IMR-90 (cell line): Measurements from ENCODE around the gene FNIP2. TPM values are rescaled to one million over a fixed set of nuclear protein-coding genes. Genes with fewer than 3 reads are reported as not detected.

Source experiments
- ATAC-seq: fragments of 200-7000 bp; cut with Tn5 transposase; 2 replicates; pipeline ENCODE4 v1.9.1; 2020; ENCODE audit warnings: low read depth, mild to moderate bottlenecking, moderate library complexity
- BruUV-seq: library from RNA; stranded (reverse); fragments of 400-500 nt; replicated peaks from 2 replicates; lab custom pipeline; 2021; lab: Mats Ljungman, UMichigan
- CTCF ChIA-PET: fragments of 300-600 bp; formaldehyde crosslinking; extraction: SDS; loops from one replicate; lab custom pipeline; 2021; ENCODE audit warnings: antibody characterized with exemption; lab: Yijun Ruan, JAX
- POLR2A ChIA-PET: fragments of 300-600 bp; sonication (Branson Sonifier 250); formaldehyde crosslinking; loops from one replicate; lab custom pipeline; 2022; ENCODE audit warnings: antibody characterized with exemption; ENCODE audit not compliant: unreplicated experiment; lab: Charles Lee
- DNase-seq: peaks from one replicate; pipeline ENCODE4 v3.0.0; 2013
- H2AFZ ChIP-seq: replicated peaks from 2 replicates; pipeline ENCODE3; 2013; ENCODE audit warnings: low read length, mild to moderate bottlenecking; ENCODE audit not compliant: poor library complexity
- H2AK5ac ChIP-seq: 2 replicates; pipeline ENCODE4 v1.6.1; 2013; ENCODE audit warnings: low read depth, low read length, inconsistent platforms
- H2AK9ac ChIP-seq: replicated peaks from 2 replicates; pipeline ENCODE3; 2013; ENCODE audit warnings: mild to moderate bottlenecking, low read depth, low read length, moderate library complexity; ENCODE audit not compliant: poor library complexity
- H2BK120ac ChIP-seq: 2 replicates; pipeline ENCODE4 v1.6.1; 2013; ENCODE audit warnings: low read depth, low read length, inconsistent platforms
- H2BK15ac ChIP-seq: 3 replicates; pipeline ENCODE4 v1.6.1; 2013; ENCODE audit warnings: low read depth, low read length, inconsistent platforms
- H2BK20ac ChIP-seq: 2 replicates; pipeline ENCODE4 v1.6.1; 2013; ENCODE audit warnings: low read depth, mild to moderate bottlenecking, inconsistent platforms, low read length, moderate library complexity
- H2BK5ac ChIP-seq: 2 replicates; pipeline ENCODE4 v1.6.1; 2013; ENCODE audit warnings: mild to moderate bottlenecking, low read depth, low read length, inconsistent platforms; ENCODE audit not compliant: poor library complexity, severe bottlenecking
- H3K14ac ChIP-seq: replicated peaks from 2 replicates; pipeline ENCODE4 v1.6.1; 2013; ENCODE audit warnings: low read depth, low read length, inconsistent platforms
- H3K18ac ChIP-seq: 2 replicates; pipeline ENCODE4 v1.6.1; 2013; ENCODE audit warnings: low read depth, low read length, control low read depth
- H3K23ac ChIP-seq: 2 replicates; pipeline ENCODE4 v1.6.1; 2013; ENCODE audit warnings: low read depth, low read length, inconsistent platforms
- H3K27ac ChIP-seq: 2 replicates; pipeline ENCODE4 v1.5.1; 2013; ENCODE audit warnings: mild to moderate bottlenecking, control low read depth, low read length; ENCODE audit not compliant: insufficient read depth
- H3K27me3 ChIP-seq: 2 replicates; pipeline ENCODE4 v1.6.1; 2013; ENCODE audit warnings: low read length; ENCODE audit not compliant: control insufficient read depth, insufficient read depth
- H3K36me3 ChIP-seq: 2 replicates; pipeline ENCODE4 v1.6.1; 2013; ENCODE audit warnings: low read length, mixed read lengths; ENCODE audit not compliant: control insufficient read depth, insufficient read depth
- H3K4ac ChIP-seq: 2 replicates; pipeline ENCODE4 v1.6.1; 2013; ENCODE audit warnings: low read depth, low read length, inconsistent platforms
- H3K4me1 ChIP-seq: 2 replicates; pipeline ENCODE4 v1.6.1; 2013; ENCODE audit warnings: low read length, mixed read lengths; ENCODE audit not compliant: control insufficient read depth, insufficient read depth
- H3K4me2 ChIP-seq: 2 replicates; pipeline ENCODE4 v1.6.1; 2013; ENCODE audit warnings: low read depth, mild to moderate bottlenecking, control low read depth, low read length, moderate library complexity
- H3K4me3 ChIP-seq: 2 replicates; pipeline ENCODE4 v1.5.1; 2013; ENCODE audit warnings: low read depth, mild to moderate bottlenecking, control low read depth, low read length, moderate library complexity; ENCODE audit not compliant: insufficient read depth
- H3K56ac ChIP-seq: 2 replicates; pipeline ENCODE4 v1.6.1; 2013; ENCODE audit warnings: low read length, inconsistent platforms; ENCODE audit not compliant: insufficient read depth; ENCODE audit errors: extremely low read depth
- H3K79me1 ChIP-seq, 2 experiments: 2 replicates each; pipeline ENCODE4 v1.6.1; 2013; ENCODE audit warnings: low read length in 2 of 2, inconsistent platforms in 1 of 2, low read depth in 1 of 2
- H3K9ac ChIP-seq: 2 replicates; pipeline ENCODE4 v1.6.1; 2013; ENCODE audit warnings: low read depth, low read length, control low read depth
- H3K9me1 ChIP-seq: 2 replicates; pipeline ENCODE4 v1.6.1; 2013; ENCODE audit warnings: low read length, inconsistent platforms; ENCODE audit not compliant: insufficient read depth
- H3K9me3 ChIP-seq: 2 replicates; pipeline ENCODE4 v1.6.1; 2013; ENCODE audit warnings: low read length; ENCODE audit not compliant: control insufficient read depth, insufficient read depth
- H4K20me1 ChIP-seq: 2 replicates; pipeline ENCODE4 v1.6.1; 2013; ENCODE audit warnings: low read length, inconsistent platforms; ENCODE audit not compliant: insufficient read depth
- H4K5ac ChIP-seq: 2 replicates; pipeline ENCODE4 v1.6.1; 2013; ENCODE audit warnings: mild to moderate bottlenecking, low read depth, low read length, control low read depth
- H4K8ac ChIP-seq, 2 experiments: 2 replicates each; pipeline ENCODE4 v1.6.1; 2013; ENCODE audit warnings: low read depth in 2 of 2, low read length in 2 of 2, control low read depth in 1 of 2, inconsistent platforms in 1 of 2
- H4K91ac ChIP-seq: 2 replicates; pipeline ENCODE4 v1.6.1; 2013; ENCODE audit warnings: low read depth, low read length, inconsistent platforms; ENCODE audit not compliant: insufficient read depth
- ELK1 ChIP-seq: fragments of 150-350 bp; IDR thresholded peaks from 2 replicates; pipeline ENCODE4 v1.6.1; 2016; ENCODE audit warnings: low read depth, mild to moderate bottlenecking, low read length, moderate library complexity, borderline replicate concordance
- FOS ChIP-seq: fragments of 150-350 bp; IDR thresholded peaks from 2 replicates; pipeline ENCODE4 v1.6.1; 2016; ENCODE audit warnings: low read depth, low read length
- MXI1 ChIP-seq: IDR thresholded peaks from 2 replicates; pipeline ENCODE4 v1.6.1; 2012; ENCODE audit warnings: low read depth, mild to moderate bottlenecking, low read length, moderate library complexity, borderline replicate concordance
- RCOR1 ChIP-seq: IDR thresholded peaks from 2 replicates; pipeline ENCODE4 v1.6.1; 2012; ENCODE audit warnings: mild to moderate bottlenecking, low read length, improper control_type of control experiment; ENCODE audit not compliant: insufficient replicate concordance
- USF2 ChIP-seq: fragments of 150-350 bp; IDR thresholded peaks from 2 replicates; pipeline ENCODE4 v1.6.1; 2017; ENCODE audit warnings: mild to moderate bottlenecking, antibody characterized with exemption, low read length, low read depth
- WGBS, 2 experiments: methylation state at CpG; one replicate each; pipeline versions ENCODE4 v1.1.5 to v1.1.7; 2013; ENCODE audit warnings: missing lambda C conversion rate in 2 of 2; ENCODE audit not compliant: insufficient read length in 1 of 2; ENCODE audit errors: extremely low coverage in 2 of 2; 5-methylcytosine and 5-hydroxymethylcytosine counted together
- dilution Hi-C: fragments of 300-500 bp; cut with HindIII; formaldehyde crosslinking; loops from one replicate; pipeline ENCODE4 v1.14.3; 2018; ENCODE audit warnings: low sequenced_read_pairs; ENCODE audit not compliant: unreplicated experiment
- in situ Hi-C: fragments of 300-500 bp; cut with MboI; formaldehyde crosslinking; loops from 3 replicates; pipeline ENCODE4 v1.14.3; 2019; ENCODE audit warnings: low sequenced_read_pairs, inconsistent platforms, mixed read lengths
- intact Hi-C: fragments of 100-400 bp; cut with micrococcal nuclease; formaldehyde crosslinking; loops from 2 replicates; pipeline ENCODE4 v1.10.0; 2022
- polyA plus RNA-seq, 3 experiments: library from polyadenylated mRNA; depleted of rRNA; stranded (reverse); fragments of >200 nt; gene quantifications; 2 replicates each; pipeline ENCODE4 v1.2.3, GENCODE V29; 2012; ENCODE audit warnings: low replicate concordance in 1 of 3
- total RNA-seq: library from RNA; depleted of rRNA; stranded (reverse); fragments of >200 nt; gene quantifications from 2 replicates; pipeline ENCODE4 v1.2.3, GENCODE V29; 2012

The FNIP2 gene
- total and polyA plus RNA-seq, 2 of the 4 experiments (the other 2 are of a cell fraction) = 4.7 to 24.6 TPM

GRCh38 chr4:158783785-158784184 lies 15.0 kb downstream of the FNIP2 start:
- H3K79me1 ChIP-seq = peaks cover 36 to 70% of the 10 kb centered on the region in 2 experiments
- no peak overlapping the region for H2AK9ac ChIP-seq
- peak overlapping the region; percentile 64; the same call in 1 of the 2 replicates for H4K91ac ChIP-seq
- H2BK5ac ChIP-seq = peak overlapping the region; percentile 82
- no peak overlapping the region for H3K4me3 ChIP-seq
- peak overlapping the region in 1 of 2 experiments; percentile 73; a peak in 3 of 4 replicates for H4K8ac ChIP-seq
- dilution Hi-C loops = no loop called here
- peak overlapping the region; percentile 62 for H4K5ac ChIP-seq
- H2BK20ac ChIP-seq = peak overlapping the region; percentile 62
- peaks cover 20% of the 10 kb centered on the region for H3K4me1 ChIP-seq
- no peaks in the 10 kb centered on the region for H3K27me3 ChIP-seq
- 0 out of 2 replicates have a peak overlapping the region, but pooled peaks have one; percentile 10 for H2AK5ac ChIP-seq
- H3K23ac ChIP-seq = peak overlapping the region; percentile 49; the same call in 1 of the 2 replicates
- H3K9me1 ChIP-seq = peaks cover 9% of the 10 kb centered on the region
- no peak overlapping the region for H3K9ac ChIP-seq
- in situ Hi-C loops = no loop called here
- peak overlapping the region; percentile 66; the same call in 2 of the 3 replicates for H2BK15ac ChIP-seq
- H3K18ac ChIP-seq = peak overlapping the region; percentile 74
- H2AFZ ChIP-seq = no peak overlapping the region
- ATAC-seq = peak; percentile 70
- no peaks in the 10 kb centered on the region; the same call in 1 of the 2 replicates for H4K20me1 ChIP-seq
- POLR2A ChIA-PET = interaction anchor here (0.5 kb wide), 1 partner anchor 181 kb away, joined by 4 read pairs; no protein-coding TSS in a partner anchor
- WGBS, 2 experiments = no CpG with 5 or more reads among the region's 2 CpGs
- H3K36me3 ChIP-seq = no peaks in the 10 kb centered on the region
- peak overlapping the region; percentile 72; the same call in 1 of the 2 replicates for H3K14ac ChIP-seq
- H3K4me2 ChIP-seq = peak overlapping the region; percentile 78
- no peak for TF ChIP-seq ELK1
- no peak for TF ChIP-seq USF2
- peak; percentile 59 for TF ChIP-seq RCOR1
- no peak for TF ChIP-seq MXI1
- peak; percentile 32; the same call in 1 of the 2 replicates for TF ChIP-seq FOS
- BruUV-seq = no TSS peak
- peak overlapping the region; percentile 85 for H3K4ac ChIP-seq
- H3K9me3 ChIP-seq = no peaks in the 10 kb centered on the region
- DNase-seq = peak; percentile 76
- no peak overlapping the region for H3K56ac ChIP-seq
- peak overlapping the region; percentile 52; the same call in 1 of the 2 replicates for H3K27ac ChIP-seq
- CTCF ChIA-PET = interaction anchor here (0.6 kb wide), 1 partner anchor 379 kb away, joined by 8 read pairs; no protein-coding TSS in a partner anchor
- H2BK120ac ChIP-seq = peak overlapping the region; percentile 61
- intact Hi-C loops = no loop called here
